Measurements from ENCODE around the gene AFDN. TPM values are rescaled to one million over a fixed set of nuclear protein-coding genes. Genes with fewer than 3 reads are reported as not detected.

AFDN gene
- total RNA-seq, 1 donor = 29.2 TPM

DNA sequence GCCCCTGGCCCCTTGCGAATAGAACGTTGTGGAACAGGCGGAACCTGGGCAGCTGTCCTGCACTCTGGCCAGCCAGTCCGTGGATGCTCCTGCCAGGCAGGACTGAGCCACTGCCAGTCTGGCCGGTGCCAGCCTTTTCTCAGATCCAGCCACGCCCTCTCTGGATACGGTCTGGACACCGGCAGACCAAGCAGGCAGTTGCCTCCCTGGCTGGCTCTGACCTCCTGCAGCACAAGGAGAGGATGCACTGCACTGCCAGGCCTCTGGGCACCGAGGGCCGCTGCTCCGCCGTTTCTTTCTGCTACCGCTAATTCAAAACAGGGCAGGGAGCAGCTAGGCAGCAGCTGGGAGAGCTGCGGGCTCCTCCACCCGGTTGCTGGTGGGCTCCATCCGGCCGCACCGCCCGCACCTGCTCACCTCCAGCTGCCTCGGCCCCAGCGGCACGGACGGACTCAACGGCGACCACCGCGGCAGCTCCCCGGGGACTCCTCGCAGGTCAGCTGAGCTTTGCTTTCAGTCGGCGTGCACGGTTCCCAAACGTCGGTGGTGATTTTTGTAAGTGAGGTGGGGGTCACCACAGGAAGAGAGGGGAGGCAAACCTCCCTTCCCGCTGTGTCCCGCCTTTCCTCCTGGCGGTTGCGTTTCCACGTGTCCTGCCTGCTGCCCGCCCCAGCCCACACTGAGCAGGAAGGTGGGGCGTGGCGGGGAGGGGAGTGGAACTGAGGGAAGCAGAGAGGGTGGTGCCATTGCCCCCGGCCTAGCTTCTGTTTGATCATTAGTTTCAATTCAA, 30.3 kb upstream of the AFDN start:
- H3K4me3 ChIP-seq (ENCODE audit: low read depth, low read length) = peak overlapping the region; percentile 5
- no peak for DNase-seq (ENCODE audit: low read depth)

GRCh38 chr6:167797011-167797471, 29.7 kb upstream of the AFDN start:
- no peak overlapping the region for H3K4me3 ChIP-seq (ENCODE audit: low read depth, low read length)
- no peak for DNase-seq (ENCODE audit: low read depth)
- TF ChIP-seq, protein P1, sequence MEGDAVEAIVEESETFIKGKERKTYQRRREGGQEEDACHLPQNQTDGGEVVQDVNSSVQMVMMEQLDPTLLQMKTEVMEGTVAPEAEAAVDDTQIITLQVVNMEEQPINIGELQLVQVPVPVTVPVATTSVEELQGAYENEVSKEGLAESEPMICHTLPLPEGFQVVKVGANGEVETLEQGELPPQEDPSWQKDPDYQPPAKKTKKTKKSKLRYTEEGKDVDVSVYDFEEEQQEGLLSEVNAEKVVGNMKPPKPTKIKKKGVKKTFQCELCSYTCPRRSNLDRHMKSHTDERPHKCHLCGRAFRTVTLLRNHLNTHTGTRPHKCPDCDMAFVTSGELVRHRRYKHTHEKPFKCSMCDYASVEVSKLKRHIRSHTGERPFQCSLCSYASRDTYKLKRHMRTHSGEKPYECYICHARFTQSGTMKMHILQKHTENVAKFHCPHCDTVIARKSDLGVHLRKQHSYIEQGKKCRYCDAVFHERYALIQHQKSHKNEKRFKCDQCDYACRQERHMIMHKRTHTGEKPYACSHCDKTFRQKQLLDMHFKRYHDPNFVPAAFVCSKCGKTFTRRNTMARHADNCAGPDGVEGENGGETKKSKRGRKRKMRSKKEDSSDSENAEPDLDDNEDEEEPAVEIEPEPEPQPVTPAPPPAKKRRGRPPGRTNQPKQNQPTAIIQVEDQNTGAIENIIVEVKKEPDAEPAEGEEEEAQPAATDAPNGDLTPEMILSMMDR (IDR thresholded peaks at IDR 0.05; ENCODE audit: insufficient read depth, low read length) = no peak

More for the DNA sequence above, 30.3 kb upstream of the AFDN start:
- TF ChIP-seq, protein P1 (IDR thresholded peaks at IDR 0.05; ENCODE audit: insufficient read depth, low read length) = no peak

GRCh38 chr6:167797476-167798265, 29.0 kb upstream of the AFDN start:
- no peak overlapping the region for H3K4me3 ChIP-seq (ENCODE audit: low read depth, low read length)
- DNase-seq (ENCODE audit: low read depth) = no peak
- TF ChIP-seq, protein P1 (IDR thresholded peaks at IDR 0.05; ENCODE audit: insufficient read depth, low read length) = no peak

DNA sequence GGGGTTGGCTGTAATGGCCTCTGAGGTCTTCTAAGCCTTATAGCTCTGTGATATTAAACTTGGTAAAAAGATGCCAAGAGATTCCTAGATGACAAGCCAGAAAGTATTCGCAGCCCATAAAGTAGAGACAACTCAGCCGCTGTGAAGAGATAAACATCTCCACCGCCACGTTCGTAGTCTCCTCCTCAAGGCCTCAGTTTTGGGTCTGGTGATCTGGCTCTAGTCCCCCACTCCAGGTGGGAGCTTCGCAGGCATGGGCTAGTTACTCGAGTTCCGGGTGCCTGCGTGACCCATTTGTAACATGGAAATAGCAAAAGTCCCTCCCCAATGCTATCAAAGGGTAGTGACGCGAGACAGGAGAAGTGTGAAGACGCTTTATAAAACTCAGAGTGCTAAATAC, 28.3 kb upstream of the AFDN start:
- TF ChIP-seq, protein P1 (IDR thresholded peaks at IDR 0.05; ENCODE audit: insufficient read depth, low read length) = no peak
- no peak overlapping the region for H3K4me3 ChIP-seq (ENCODE audit: low read depth, low read length)
- DNase-seq (ENCODE audit: low read depth) = no peak

GRCh38 chr6:167799033-167799821, 27.5 kb upstream of the AFDN start:
- TF ChIP-seq, protein P1 (IDR thresholded peaks at IDR 0.05; ENCODE audit: insufficient read depth, low read length) = no peak
- DNase-seq (ENCODE audit: low read depth) = no peak
- H3K4me3 ChIP-seq (ENCODE audit: low read depth, low read length) = no peak overlapping the region

DNA sequence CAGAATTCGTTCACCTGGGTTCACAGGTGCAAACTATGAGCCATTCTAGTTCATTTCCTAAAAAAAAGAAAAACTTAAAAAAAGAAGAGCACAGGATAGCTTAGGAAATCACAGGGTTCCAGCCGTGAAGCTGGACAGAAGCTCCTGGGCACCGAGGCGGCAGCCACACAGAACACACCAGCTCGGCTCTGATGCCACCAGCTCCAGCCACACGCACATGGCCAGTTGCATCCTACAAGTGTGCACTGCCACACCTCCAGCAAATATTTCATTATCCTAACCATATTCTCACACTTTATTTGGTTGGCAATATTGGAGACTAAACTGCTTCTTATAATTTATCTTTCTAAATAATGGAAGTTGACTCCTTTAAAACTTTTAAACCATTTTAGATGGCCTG, 26.2 kb upstream of the AFDN start:
- TF ChIP-seq, protein P1 (IDR thresholded peaks at IDR 0.05; ENCODE audit: insufficient read depth, low read length) = no peak

More for the DNA sequence above, 26.2 kb upstream of the AFDN start:
- DNase-seq (ENCODE audit: low read depth) = no peak
- H3K4me3 ChIP-seq (ENCODE audit: low read depth, low read length) = no peak overlapping the region
